Esophagus muscularis mucosa (tissue), 3 donors: Measurements from ENCODE around the gene RBMXL3.

ENCODE experiments used
- CTCF ChIP-seq, 3 experiments: fragments of 200-600 bp in 2 of 3; fragments of 450-650 bp in 1 of 3; sonication (generic) in 2 of 3; IDR thresholded peaks; one replicate each; pipeline ENCODE4 v1.5.1; 2017 to 2019; ENCODE audit warnings: antibody characterized with exemption in 3 of 3, mild to moderate bottlenecking in 2 of 3, moderate library complexity in 1 of 3
- POLR2A ChIP-seq: fragments of 450-650 bp; IDR thresholded peaks from one replicate; pipeline ENCODE4 v1.6.1; 2017; ENCODE audit warnings: antibody characterized with exemption, moderate library complexity, mild to moderate bottlenecking, low read depth
- POLR2AphosphoS5 ChIP-seq, 2 donors: sonication (generic); formaldehyde crosslinking; IDR thresholded peaks; one replicate each; pipeline ENCODE4 v1.6.1; 2017; ENCODE audit warnings: antibody characterized with exemption in 2 of 2

GRCh38 chrX:115229337-115230003, 40.3 kb downstream of the RBMXL3 start:
- TF ChIP-seq POLR2AphosphoS5 (IDR thresholded peaks at IDR 0.05), result no peak
- TF ChIP-seq CTCF (IDR thresholded peaks at IDR 0.05), result no peak
- no peak for TF ChIP-seq POLR2A
